Esophagus muscularis mucosa (tissue), 4 donors: Measurements from ENCODE around the gene MTMR4.

Experiments used
- CTCF ChIP-seq, 3 experiments: fragments of 200-600 bp in 2 of 3; fragments of 450-650 bp in 1 of 3; sonication (generic) in 2 of 3; IDR thresholded peaks; one replicate each; pipeline ENCODE4 v1.5.1; 2017 to 2019; ENCODE audit warnings: antibody characterized with exemption in 3 of 3, mild to moderate bottlenecking in 2 of 3, moderate library complexity in 1 of 3
- EP300 ChIP-seq: sonication (generic); formaldehyde crosslinking; IDR thresholded peaks from one replicate; pipeline ENCODE4 v1.6.1; 2017; ENCODE audit warnings: antibody characterized with exemption
- POLR2A ChIP-seq: fragments of 450-650 bp; IDR thresholded peaks from one replicate; pipeline ENCODE4 v1.6.1; 2017; ENCODE audit warnings: antibody characterized with exemption, moderate library complexity, mild to moderate bottlenecking, low read depth
- POLR2AphosphoS5 ChIP-seq, 2 donors: sonication (generic); formaldehyde crosslinking; IDR thresholded peaks; one replicate each; pipeline ENCODE4 v1.6.1; 2017; ENCODE audit warnings: antibody characterized with exemption in 2 of 2

- no peak for TF ChIP-seq CTCF (IDR thresholded peaks at IDR 0.05)
- TF ChIP-seq POLR2A, result no peak
- no peak for TF ChIP-seq EP300
- TF ChIP-seq POLR2AphosphoS5 (IDR thresholded peaks at IDR 0.05), result no peak
Measured at GRCh38 chr17:58504826-58505351, 9.5 kb downstream of the MTMR4 start.
